K562 (cell line): ENCODE data around the gene DOLPP1. TPM values are rescaled to one million over a fixed set of nuclear protein-coding genes. Genes with fewer than 3 reads are reported as not detected.
"Not testable (repeated sequence)": the region's sequence is repeated elsewhere in the genome, so short reads cannot be mapped to it uniquely, and the experiment has no call there.

ENCODE experiments used
- ATAC-seq: fragments of 200-7000 bp; cut with Tn5 transposase; 3 replicates; pipeline ENCODE4 v1.9.1; 2020; ENCODE audit warnings: moderate library complexity
- BruUV-seq: library from RNA; stranded (reverse); fragments of 400-500 nt; replicated peaks from 2 replicates; lab custom pipeline; 2021; lab: Mats Ljungman, UMichigan
- CTCF ChIA-PET: fragments of 300-600 bp; formaldehyde crosslinking; extraction: SDS; loops from one replicate; lab custom pipeline; 2021; ENCODE audit warnings: low intra/inter-chr PET ratio; lab: Yijun Ruan, JAX
- POLR2A ChIA-PET: fragments of 300-600, 350-650 bp; sonication (Branson Sonifier 250); formaldehyde crosslinking; extraction: SDS; loops from one replicate; lab custom pipeline; 2021; ENCODE audit warnings: antibody characterized with exemption, inconsistent platforms; lab: Yijun Ruan, JAX
- DNase-seq, 4 experiments: peaks; one replicate each; pipeline versions ENCODE4 v3.0.0 to v3.0.0-alpha.2; 2011 to 2018; ENCODE audit warnings: low spot score in 3 of 4, mixed read lengths in 3 of 4; ENCODE audit errors: extremely low read depth in 1 of 4
- FAIRE-seq: peaks from 2 replicates; lab custom pipeline; 2011; peaks lifted over from hg19 to GRCh38; lab: Jason Lieb, UNC
- H2AFZ ChIP-seq: 2 replicates; pipeline ENCODE4 v1.6.0; 2011; ENCODE audit warnings: low read depth, low read length, control low read depth, inconsistent platforms
- H3K27ac ChIP-seq: fragments of 200-600 bp; 3 replicates; pipeline ENCODE4 v1.8.0; 2011; ENCODE audit warnings: low read depth, mild to moderate bottlenecking, control low read depth, inconsistent platforms, low read length, moderate library complexity, mixed read lengths; ENCODE audit errors: extremely low read depth
- H3K27me3 ChIP-seq, 2 experiments: fragments of 300-600 bp in 1 of 2; 2 replicates in 1 of 2; 3 replicates in 1 of 2; pipeline versions ENCODE4 v1.6.0 to v1.8.0; 2011; ENCODE audit warnings: inconsistent platforms in 2 of 2, low read length in 2 of 2, mild to moderate bottlenecking in 1 of 2, mixed read lengths in 1 of 2, moderate library complexity in 1 of 2; ENCODE audit not compliant: control insufficient read depth in 2 of 2, insufficient read depth in 2 of 2
- H3K36me3 ChIP-seq: fragments of 300-600 bp; 3 replicates; pipeline ENCODE4 v1.8.0; 2011; ENCODE audit warnings: mild to moderate bottlenecking, low read length, inconsistent platforms; ENCODE audit not compliant: control insufficient read depth, insufficient read depth
- H3K4me1 ChIP-seq, 2 experiments: fragments of 200-600 bp in 1 of 2; replicated peaks in 1 of 2; 2 replicates in 1 of 2; 3 replicates in 1 of 2; pipeline versions ENCODE4 v1.5.1 to v1.8.0; 2011; ENCODE audit warnings: inconsistent platforms in 2 of 2, low read length in 2 of 2, mild to moderate bottlenecking in 1 of 2, mixed read lengths in 1 of 2, moderate library complexity in 1 of 2; ENCODE audit not compliant: control insufficient read depth in 2 of 2, insufficient read depth in 2 of 2
- H3K4me2 ChIP-seq: 2 replicates; pipeline ENCODE4 v1.6.1; 2011; ENCODE audit warnings: low read length, control low read depth, inconsistent platforms, mixed read lengths; ENCODE audit not compliant: insufficient read depth
- H3K4me3 ChIP-seq: fragments of 200-600 bp; sonication (generic), shearing (Covaris generic); 2 replicates; pipeline ENCODE4 v1.5.1; 2016; ENCODE audit warnings: control low read depth, inconsistent platforms
- H3K79me2 ChIP-seq: fragments of 200-600 bp; 3 replicates; pipeline ENCODE4 v1.8.0; 2011; ENCODE audit warnings: low read length, inconsistent platforms; ENCODE audit not compliant: control insufficient read depth, insufficient read depth
- H3K9ac ChIP-seq, 2 experiments: 2 replicates each; pipeline versions ENCODE4 v1.6.0 to v1.6.1; 2011; ENCODE audit warnings: low read depth in 2 of 2, low read length in 2 of 2, control low read depth in 1 of 2, inconsistent platforms in 1 of 2, mild to moderate bottlenecking in 1 of 2, mixed read lengths in 1 of 2; ENCODE audit not compliant: insufficient read depth in 1 of 2
- H3K9me1 ChIP-seq: one replicate; pipeline ENCODE4 v1.6.0; 2011; ENCODE audit warnings: inconsistent platforms, mild to moderate bottlenecking, low read length, moderate library complexity; ENCODE audit not compliant: control insufficient read depth, insufficient read depth
- H3K9me3 ChIP-seq: replicated peaks from 2 replicates; pipeline ENCODE4 v1.5.1; 2011; ENCODE audit warnings: low read depth, low read length, inconsistent platforms; ENCODE audit not compliant: control insufficient read depth, insufficient read depth
- H4K20me1 ChIP-seq: replicated peaks from 2 replicates; pipeline ENCODE4 v1.6.1; 2011; ENCODE audit warnings: low read length, inconsistent platforms, mixed read lengths; ENCODE audit not compliant: control insufficient read depth, insufficient read depth
- AFF1 ChIP-seq, 2 experiments: fragments of 450-650 bp; IDR thresholded peaks; 2 replicates each; pipeline ENCODE4 v1.6.1; 2018; ENCODE audit warnings: mild to moderate bottlenecking in 2 of 2, low read depth in 1 of 2; ENCODE audit not compliant: partially characterized antibody in 2 of 2
- ARID1B ChIP-seq: fragments of 450-650 bp; IDR thresholded peaks from 2 replicates; pipeline ENCODE4 v1.6.1; 2016; ENCODE audit warnings: antibody characterized with exemption, mild to moderate bottlenecking, inconsistent platforms
- CC2D1A ChIP-seq: fragments of 450-650 bp; IDR thresholded peaks from 2 replicates; pipeline ENCODE4 v1.6.1; 2017; ENCODE audit warnings: mild to moderate bottlenecking
- CREB3 ChIP-seq: fragments of 450-650 bp; conservative IDR thresholded peaks from 2 replicates; pipeline ENCODE4 v1.6.1; 2016; ENCODE audit warnings: missing genetic modification characterization, low read depth, mild to moderate bottlenecking, missing compliant biosample characterization, moderate library complexity
- EGR1 ChIP-seq: fragments of 450-650 bp; conservative IDR thresholded peaks from 2 replicates; pipeline ENCODE4 v1.6.1; 2017; ENCODE audit warnings: mild to moderate bottlenecking
- KDM1A ChIP-seq, 2 experiments: fragments of 450-650 bp; IDR thresholded peaks; 2 replicates each; pipeline ENCODE4 v1.6.1; 2016; ENCODE audit warnings: mild to moderate bottlenecking in 2 of 2
- MAZ ChIP-seq, 2 experiments: fragments of 450-650 bp in 1 of 2; sonication (generic) in 1 of 2; formaldehyde crosslinking; IDR thresholded peaks in 1 of 2; conservative IDR thresholded peaks in 1 of 2; 2 replicates each; pipeline versions ENCODE4 v1.4.0 to v1.5.0; 2020; ENCODE audit warnings: mild to moderate bottlenecking in 1 of 2, missing genetic modification reagents in 1 of 2
- MTA1 ChIP-seq: fragments of 450-650 bp; IDR thresholded peaks from 2 replicates; pipeline ENCODE4 v1.6.1; 2017; ENCODE audit warnings: borderline replicate concordance
- NFRKB ChIP-seq: fragments of 450-650 bp; IDR thresholded peaks from 2 replicates; pipeline ENCODE4 v1.6.1; 2016; ENCODE audit warnings: low read depth
- SMARCA4 ChIP-seq: fragments of 450-650 bp; IDR thresholded peaks from 2 replicates; pipeline ENCODE4 v1.6.1; 2016
- SMARCA5 ChIP-seq: fragments of 450-650 bp; IDR thresholded peaks from 2 replicates; pipeline ENCODE4 v1.6.1; 2016
- TAF1 ChIP-seq: IDR thresholded peaks from 2 replicates; pipeline ENCODE4 v1.6.1; 2011; ENCODE audit warnings: mild to moderate bottlenecking, low read length, moderate library complexity; ENCODE audit not compliant: insufficient read depth, control insufficient read depth, severe bottlenecking; ENCODE audit errors: extremely low read depth
- ZBTB33 ChIP-seq: sonication (generic); formaldehyde crosslinking; IDR thresholded peaks from 2 replicates; pipeline ENCODE4 v1.8.1; 2023; ENCODE audit warnings: mild to moderate bottlenecking, missing genetic modification reagents
- ZNF445 ChIP-seq: fragments of 250-450 bp; sonication (Bioruptor Pico); IDR thresholded peaks from 2 replicates; pipeline ENCODE4 v1.4.0; 2020; ENCODE audit warnings: low read depth, mild to moderate bottlenecking, moderate library complexity
- ZSCAN29 ChIP-seq: fragments of 450-650 bp; IDR thresholded peaks from 2 replicates; pipeline ENCODE4 v1.6.1; 2017
- WGBS: fragments of 100-300 bp; shearing (Covaris generic); methylation state at CpG from one replicate; pipeline ENCODE4 v1.1.6; 2016; ENCODE audit warnings: low coverage, mixed read lengths; ENCODE audit not compliant: insufficient coverage; ENCODE audit errors: missing lambda C conversion rate; 5-methylcytosine and 5-hydroxymethylcytosine counted together
- in situ Hi-C: fragments of 300-500 bp; cut with MboI; formaldehyde crosslinking; loops from 4 replicates; pipeline ENCODE4 v1.15.0; 2018; ENCODE audit warnings: inconsistent platforms, mixed read lengths
- intact Hi-C: fragments of 100-400 bp; cut with micrococcal nuclease; formaldehyde crosslinking; loops from 2 replicates; pipeline ENCODE4 v1.14.2; 2022
- polyA plus RNA-seq, 8 experiments: library from polyadenylated mRNA; depleted of rRNA in 4 of 8; stranded (reverse) in 5 of 8; unstranded in 3 of 8; fragments of >200 nt; fragmentation: Nextera tagmentation in 2 of 8; fragmentation: Illumina TruSeq in 1 of 8; extraction: Ambion mirVana in 2 of 8; extraction: Trizol in 1 of 8; gene quantifications; 2 replicates each; pipeline versions ENCODE4 v1.2.1 to v1.2.3, GENCODE V29; 2011 to 2014; ENCODE audit warnings: inconsistent platforms in 1 of 8, missing spikeins in 1 of 8
- total RNA-seq, 7 experiments: library from RNA; depleted of rRNA in 6 of 7; stranded (reverse); fragments of >200 nt in 6 of 7; fragmentation: Illumina TruSeq in 2 of 7; extraction: Trizol in 2 of 7; gene quantifications; 2 replicates each; pipeline versions ENCODE4 v1.2.1 to v1.2.3, GENCODE V29; 2011 to 2021; ENCODE audit warnings: low replicate concordance in 1 of 7

DOLPP1 gene
- total and polyA plus RNA-seq, 9 of the 15 experiments (the other 6 are each of a cell fraction or from before 2014, with no cell fraction given): 3.0 to 39.8 (median 30.5) TPM

- peak overlapping the region; percentile 82 for H3K27ac ChIP-seq
- peaks cover 44 to 67% of the 10 kb centered on the region in 2 experiments for H3K4me1 ChIP-seq
- H2AFZ ChIP-seq: peak overlapping the region; percentile 88
- H3K9me1 ChIP-seq, H3K9me3 ChIP-seq, DNase-seq, BruUV-seq, H4K20me1 ChIP-seq, CTCF ChIA-PET, H3K27me3 ChIP-seq, in situ Hi-C loops, FAIRE-seq: not testable (repeated sequence)
- H3K36me3 ChIP-seq: peaks cover 14% of the 10 kb centered on the region; the same call in 2 of the 3 replicates
- 29% methylated on average over 13 of the region's 13 CpGs for WGBS
- H3K4me3 ChIP-seq: peak overlapping the region; percentile 73
- peaks cover 43% of the 10 kb centered on the region for H3K79me2 ChIP-seq
- H3K4me2 ChIP-seq: peak overlapping the region; percentile 77
- peak; percentile 25; the same call in 2 of the 3 replicates for ATAC-seq
- intact Hi-C loops: loop anchor here (1.0 to 5.0 kb wide), 2 partner anchors 33 to 46 kb away; partner anchors contain the start of gene DOLPP1
- POLR2A ChIA-PET: interaction anchor here (0.6 to 1.0 kb wide), 7 partner anchors 11 to 333 kb away, joined by 3 to 6 read pairs (median 3); partner anchors contain the start of gene DOLPP1
- peak overlapping the region; percentile 76 to 77; a peak in 3 of 4 replicates for H3K9ac ChIP-seq
- TF ChIP-seq MAZ (CRISPR knock-in tag; conservative IDR thresholded peaks at IDR 0.05 in 1 of 2, IDR thresholded peaks at IDR 0.05 in 1 of 2) (peak in 1 of 2 experiments; percentile 12; a peak in 1 of 4 replicates), ZNF445 (CRISPR knock-in tag) (peak; percentile 19; the same call in 1 of the 2 replicates), CC2D1A (0 out of 2 replicates have a peak, but pooled peaks have one; percentile 20), AFF1 (IDR thresholded peaks at IDR 0.05; ENCODE audit: low read depth in 1 of 2, partially characterized antibody in 2 of 2) (peak in 1 of 2 experiments; percentile 22), CREB3 (tag) (0 out of 2 replicates have a peak, but pooled peaks have one; percentile 30), MTA1 (0 out of 2 replicates have a peak, but pooled peaks have one; percentile 20), ZSCAN29 (peak; percentile 37; the same call in 1 of the 2 replicates), TAF1 (peak; percentile 9), ZBTB33 (peak; percentile 46; the same call in 1 of the 2 replicates), KDM1A (IDR thresholded peaks at IDR 0.05) (peak; percentile 21 to 49; a peak in 2 of 4 replicates), NFRKB (peak; percentile 30; the same call in 1 of the 2 replicates), SMARCA5 (peak; percentile 68; the same call in 1 of the 2 replicates), EGR1 (peak; percentile 51), SMARCA4 (0 out of 2 replicates have a peak, but pooled peaks have one; percentile 32), ARID1B (0 out of 2 replicates have a peak, but pooled peaks have one; percentile 2)
These were observed 45.1 kb upstream of the DOLPP1 start for GRCh38 chr9:129035838-129036237.
